DOHH2 (cell line): ENCODE results near the gene FAM124A.

ENCODE experiments used
- CTCF ChIP-seq: fragments of 200-600 bp; sonication (generic); IDR thresholded peaks from one replicate; pipeline ENCODE4 v1.5.1; 2014; ENCODE audit warnings: antibody characterized with exemption, mild to moderate bottlenecking, low read depth, low read length; ENCODE audit not compliant: poor library complexity, severe bottlenecking
- EZH2phosphoT487 ChIP-seq: fragments of 200-600 bp; sonication (generic); IDR thresholded peaks from 2 replicates; pipeline ENCODE4 v1.6.1; 2017; ENCODE audit warnings: borderline replicate concordance, mild to moderate bottlenecking, antibody characterized with exemption, low read length, moderate library complexity, mixed read lengths

- TF ChIP-seq CTCF (no peak), EZH2phosphoT487 (no peak)
Measured at GRCh38 chr13:51331354-51331861, 109.2 kb downstream of the FAM124A start.
